ENCODE results near the gene CYB561D1. TPM values are rescaled to one million over a fixed set of nuclear protein-coding genes. Genes with fewer than 3 reads are reported as not detected.

The CYB561D1 gene
- total and polyA plus RNA-seq, 2 of the 13 experiments (the other 11 are each of a cell fraction or from before 2014, with no cell fraction given) = 3.9 to 4.1 TPM

DNA sequence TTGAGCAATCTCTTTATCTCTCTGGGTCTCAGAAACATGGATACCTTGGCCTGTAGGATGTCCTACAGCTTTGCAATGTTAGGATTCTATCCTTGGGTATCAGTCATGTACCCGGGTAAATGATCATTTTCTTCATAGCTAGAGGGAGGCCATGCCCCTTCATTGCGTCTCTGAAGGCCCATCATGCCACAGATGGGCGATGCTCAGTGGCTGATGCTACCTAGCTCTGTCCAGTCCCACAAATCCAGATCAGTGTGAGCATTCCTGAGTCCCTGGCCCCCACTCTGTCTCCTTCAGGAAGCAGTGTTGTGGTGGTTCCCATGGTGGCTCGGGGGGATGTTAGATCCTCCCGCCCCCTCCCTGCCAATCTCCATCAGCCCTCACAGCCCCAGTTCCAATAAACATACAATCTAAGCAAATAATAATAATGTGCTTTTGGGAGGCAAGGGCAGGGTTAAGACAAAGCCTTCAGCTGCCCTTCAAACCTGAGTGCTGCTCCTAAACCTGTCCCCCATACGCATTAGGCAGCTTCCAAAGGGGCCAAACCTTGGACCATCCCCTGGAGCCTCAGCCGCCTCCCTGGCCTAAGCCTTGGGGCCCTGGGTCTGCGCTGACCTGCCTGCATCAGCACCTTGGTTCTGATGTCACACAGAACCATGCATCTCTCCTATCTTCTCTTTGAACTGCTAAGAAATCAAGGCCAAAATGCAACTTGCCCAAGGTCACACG, 45.1 kb downstream of the CYB561D1 start:
- WGBS (ENCODE audit: low lambda C conversion rate) = 46% methylated on average over 7 of the region's 9 CpGs
- Histone ChIP-seq H3K27ac (ENCODE audit: extremely low read length, insufficient read depth, low read length) (no peak overlapping the region), H3K36me3 (replicated peaks in 1 of 2; ENCODE audit: control insufficient read depth in 1 of 2, insufficient read depth in 2 of 2, low read length in 2 of 2) (no peaks in the 10 kb centered on the region), H3K9ac (ENCODE audit: insufficient read depth, low read depth, low read length) (no peak overlapping the region), H3K4me2 (ENCODE audit: low read depth, low read length) (no peak overlapping the region), H2AFZ (ENCODE audit: low read length) (no peak overlapping the region), H3K4me3 (replicated peaks in 1 of 3; ENCODE audit: insufficient read depth in 1 of 3, low read depth in 2 of 3, low read length in 3 of 3) (no peak overlapping the region), H3K79me2 (ENCODE audit: insufficient read depth, low read length) (no peaks in the 10 kb centered on the region), H3K4me1 (ENCODE audit: insufficient read depth, low read length) (peaks cover 24% of the 10 kb centered on the region), H3K9me3 (ENCODE audit: low read length) (no peaks in the 10 kb centered on the region), H4K20me1 (ENCODE audit: insufficient read depth, low read length) (no peaks in the 10 kb centered on the region), H3K27me3 (ENCODE audit: control insufficient read depth in 1 of 2, insufficient read depth in 2 of 2, low read length in 2 of 2) (peaks cover 9 to 21% of the 10 kb centered on the region in 2 experiments; a peak in 3 of 5 replicates)
- in situ Hi-C loops (cut with HindIII; ENCODE audit: extremely low pct_ligation_motif_present, low pct_unique_long_range_greater_than_20kb) = loop anchor here (10.0 kb wide), 1 partner anchor 274 kb away; no protein-coding TSS in a partner anchor
- FAIRE-seq (no peak), ATAC-seq (no peak), DNase-seq (ENCODE audit: low spot score) (no peak)
- no TSS peak for BruUV-seq (replicated peaks)
- ChIA-PET POLR2A (interaction anchor here (2.1 kb wide), 1 partner anchor 10 kb away, joined by 6 read pairs; the partner anchor contains the start of gene GNAI3), CTCF (ENCODE audit: low intra/inter-chr PET ratio, low total read pairs) (no interaction called here)
- TF ChIP-seq ZNF430 (CRISPR knock-in tag; IDR thresholded peaks at IDR 0.05) = no peak
- no peak for TF ChIP-seq ZNF577 (CRISPR knock-in tag; IDR thresholded peaks at IDR 0.05; ENCODE audit: borderline replicate concordance, low read depth)
- TF ChIP-seq STAT5B (CRISPR knock-in tag; IDR thresholded peaks at IDR 0.05) = no peak
- no peak for TF ChIP-seq ZFP36L1 (CRISPR knock-in tag; IDR thresholded peaks at IDR 0.05)
- no peak for TF ChIP-seq JDP2 (CRISPR knock-in tag; IDR thresholded peaks at IDR 0.05; ENCODE audit: borderline replicate concordance)
- TF ChIP-seq ATAD3A (CRISPR knock-in tag; IDR thresholded peaks at IDR 0.05) = no peak
- no peak for TF ChIP-seq FOXA3 (CRISPR knock-in tag; IDR thresholded peaks at IDR 0.05)
- TF ChIP-seq SAP130 (CRISPR knock-in tag; IDR thresholded peaks at IDR 0.05; ENCODE audit: low read depth) = no peak
- no peak for TF ChIP-seq GATA4 (IDR thresholded peaks at IDR 0.05; ENCODE audit: borderline replicate concordance, low read depth)
- no peak for TF ChIP-seq ZNF777 (CRISPR knock-in tag; IDR thresholded peaks at IDR 0.05)
- TF ChIP-seq ZSCAN9 (CRISPR knock-in tag; IDR thresholded peaks at IDR 0.05; ENCODE audit: borderline replicate concordance) = no peak
- TF ChIP-seq SRSF9 (IDR thresholded peaks at IDR 0.05; ENCODE audit: borderline replicate concordance, insufficient read depth, low read depth, low read length, poor library complexity, severe bottlenecking) = no peak
- no peak for TF ChIP-seq ZNF224 (CRISPR knock-in tag; IDR thresholded peaks at IDR 0.05)
- TF ChIP-seq ZNF326 (CRISPR knock-in tag; IDR thresholded peaks at IDR 0.05; ENCODE audit: borderline replicate concordance) = no peak
- no peak for TF ChIP-seq PPARG (CRISPR knock-in tag; conservative IDR thresholded peaks at IDR 0.05)
- TF ChIP-seq ZNF3 (CRISPR knock-in tag; IDR thresholded peaks at IDR 0.05) = no peak
- TF ChIP-seq, protein P1, sequence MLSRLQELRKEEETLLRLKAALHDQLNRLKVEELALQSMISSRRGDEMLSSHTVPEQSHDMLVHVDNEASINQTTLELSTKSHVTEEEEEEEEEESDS (CRISPR knock-in tag; IDR thresholded peaks at IDR 0.05; ENCODE audit: borderline replicate concordance) = no peak
- intact Hi-C loops (cut with micrococcal nuclease; ENCODE audit: unreplicated experiment) = no loop called here
